GM08714 (cell line): Measurements from ENCODE around the gene SLC7A14.
A peak's percentile ranks its signal among the peaks of the same experiment; 100 is the strongest.

Experiments
- H3K4me3 ChIP-seq: fragments of 200-500 bp; sonication (Bioruptor generic); 2 replicates; pipeline ENCODE4 v1.5.1; 2014; ENCODE audit warnings: mild to moderate bottlenecking, low read length, inconsistent platforms
- ZNF274 ChIP-seq: IDR thresholded peaks from 2 replicates; pipeline ENCODE4 v1.6.1; 2012; ENCODE audit warnings: mild to moderate bottlenecking, low read depth, low read length

SLC7A14 gene

DNA sequence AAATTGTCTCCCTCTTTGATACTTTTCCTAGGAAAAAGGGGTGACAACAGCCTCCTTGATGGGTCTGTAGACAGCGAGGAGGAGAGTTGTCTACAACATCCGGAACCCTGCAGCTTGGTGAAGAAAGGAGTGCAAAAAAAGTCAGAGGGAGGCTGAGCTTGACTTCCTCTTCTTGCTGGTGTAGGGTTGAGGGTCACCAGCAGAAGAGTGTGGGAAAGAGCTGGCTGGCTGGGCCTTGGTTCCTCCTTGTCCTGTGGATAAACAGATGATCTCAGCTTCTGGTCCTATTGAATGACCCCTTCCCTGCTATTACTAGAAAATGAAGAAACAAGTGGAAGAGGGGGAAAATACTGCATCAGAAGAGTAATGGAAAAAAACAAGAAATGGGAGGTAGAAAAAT lies 20.4 kb downstream of the SLC7A14 start:
- TF ChIP-seq ZNF274: no peak
- H3K4me3 ChIP-seq: no peak overlapping the region

DNA sequence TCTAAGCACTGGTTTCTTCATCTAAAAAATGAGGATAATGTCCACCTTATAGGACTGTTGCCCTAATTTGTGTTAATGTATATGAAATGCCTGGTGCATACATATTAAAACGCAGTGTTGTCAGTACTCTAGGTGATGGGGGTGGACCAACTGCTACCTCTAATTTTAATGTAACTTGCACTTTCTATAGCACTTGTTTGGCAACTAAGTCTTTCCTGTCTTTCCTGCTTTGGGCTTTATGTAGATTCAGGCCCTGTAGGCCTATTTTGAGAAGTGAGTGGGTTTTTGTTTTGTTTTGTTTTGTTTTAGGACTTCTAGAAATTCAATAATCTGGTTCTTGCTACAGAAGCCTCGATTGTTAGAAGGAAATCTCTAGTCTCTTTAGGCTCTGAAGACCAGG lies 21.2 kb downstream of the SLC7A14 start:
- TF ChIP-seq ZNF274: no peak
- H3K4me3 ChIP-seq: no peak overlapping the region

DNA sequence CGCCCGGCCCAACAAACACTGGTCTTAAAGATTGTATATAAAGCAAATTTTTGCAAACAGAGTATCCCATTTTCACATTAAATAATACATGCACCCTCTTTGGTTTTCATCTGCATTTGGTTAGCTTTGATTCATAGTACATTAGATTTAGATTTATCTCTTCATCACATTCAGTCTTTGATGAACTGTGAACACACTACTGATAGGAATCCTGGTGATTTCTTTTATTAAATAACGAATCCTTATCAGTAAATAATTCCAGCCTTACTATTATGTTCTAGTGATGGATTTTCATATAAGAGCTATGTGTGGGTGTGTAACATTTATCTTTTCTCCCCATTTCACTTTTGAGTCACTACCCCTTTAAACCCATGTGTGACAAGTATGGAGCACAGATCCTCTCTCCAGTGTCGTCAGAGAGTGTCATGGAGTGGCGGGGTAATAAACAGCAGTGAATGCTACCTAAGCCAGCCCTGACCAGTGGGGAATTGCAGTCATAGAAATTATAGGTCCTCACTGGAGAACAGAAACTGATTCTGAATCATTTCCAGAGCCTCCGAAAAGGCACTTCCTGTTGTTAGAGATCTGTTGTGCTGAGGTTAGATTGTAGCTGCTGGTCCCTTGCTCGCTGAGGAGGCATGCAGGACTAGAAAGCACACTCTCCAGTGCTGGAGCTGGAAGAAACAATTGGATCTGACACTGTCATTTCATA lies 22.0 kb downstream of the SLC7A14 start:
- TF ChIP-seq ZNF274: no peak
- peak overlapping the region; percentile 19; the same call in 1 of the 2 replicates for H3K4me3 ChIP-seq

DNA sequence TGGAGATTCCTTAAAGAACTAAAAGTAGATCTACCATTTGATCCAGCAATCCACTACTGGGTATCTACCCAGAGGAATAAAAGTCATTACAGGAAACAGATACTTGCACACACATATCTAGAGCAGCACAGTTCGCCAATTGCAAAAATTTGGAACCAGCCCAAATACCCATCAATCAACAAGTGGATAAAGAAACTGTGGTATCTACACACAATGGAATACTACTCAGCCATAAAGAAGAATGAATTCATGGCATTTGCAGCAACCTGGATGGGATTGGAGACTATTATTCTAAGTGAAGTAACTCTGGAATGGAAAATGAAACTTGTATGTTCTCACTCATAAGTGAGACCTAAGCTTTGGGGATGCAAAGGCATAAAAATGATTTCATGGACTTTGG lies 23.8 kb downstream of the SLC7A14 start:
- no peak overlapping the region for H3K4me3 ChIP-seq
- TF ChIP-seq ZNF274: no peak

DNA sequence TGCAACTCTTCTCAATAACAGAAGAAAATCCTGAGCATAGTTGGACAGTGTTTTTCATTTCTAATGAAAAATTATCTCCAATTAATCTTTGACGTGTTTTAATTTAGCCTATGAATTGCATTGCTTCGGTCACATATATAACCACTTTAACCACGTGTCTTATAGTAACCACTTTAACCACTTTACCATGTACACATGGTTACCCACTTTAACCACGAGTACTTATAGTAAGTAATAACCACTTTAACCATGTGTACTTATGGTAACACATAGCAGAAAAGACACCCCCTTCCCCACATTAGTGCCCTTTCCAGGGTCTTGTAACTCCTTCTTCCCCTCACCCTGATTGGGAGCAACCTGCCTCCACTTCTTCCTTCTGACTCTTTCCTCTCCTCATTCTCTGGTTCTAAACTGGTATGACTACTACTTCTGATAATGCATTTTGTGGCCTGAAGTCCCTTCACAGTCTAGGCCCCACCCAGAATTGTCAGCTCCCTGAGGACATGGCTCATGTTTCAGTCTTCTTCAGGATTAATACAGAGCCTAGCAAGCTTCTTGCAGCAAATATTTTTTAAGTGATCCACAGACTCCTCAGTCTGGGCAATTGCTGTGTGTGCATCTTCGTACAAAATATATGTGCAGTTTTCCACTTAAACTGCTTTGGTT lies 25.0 kb downstream of the SLC7A14 start:
- H3K4me3 ChIP-seq: no peak overlapping the region
- no peak for TF ChIP-seq ZNF274

DNA sequence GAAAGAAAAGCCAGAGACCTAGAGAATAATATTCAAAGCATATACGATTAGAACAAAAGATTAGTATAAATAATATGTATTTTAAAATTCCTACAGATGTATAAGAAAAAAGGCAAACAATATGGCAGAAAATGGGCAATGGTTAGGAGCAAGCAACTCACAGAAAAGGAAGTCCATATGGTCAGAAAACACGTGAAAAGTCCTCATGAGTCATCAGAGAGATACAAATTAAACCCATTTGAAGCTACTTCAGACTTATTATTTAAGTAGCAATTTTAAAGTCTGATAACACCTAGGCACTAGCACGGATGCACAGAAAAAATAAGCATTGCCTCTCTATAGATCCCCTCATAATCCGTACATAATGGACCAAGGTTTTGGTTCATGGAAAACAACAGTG lies 25.6 kb downstream of the SLC7A14 start:
- TF ChIP-seq ZNF274: no peak
- no peak overlapping the region for H3K4me3 ChIP-seq

DNA sequence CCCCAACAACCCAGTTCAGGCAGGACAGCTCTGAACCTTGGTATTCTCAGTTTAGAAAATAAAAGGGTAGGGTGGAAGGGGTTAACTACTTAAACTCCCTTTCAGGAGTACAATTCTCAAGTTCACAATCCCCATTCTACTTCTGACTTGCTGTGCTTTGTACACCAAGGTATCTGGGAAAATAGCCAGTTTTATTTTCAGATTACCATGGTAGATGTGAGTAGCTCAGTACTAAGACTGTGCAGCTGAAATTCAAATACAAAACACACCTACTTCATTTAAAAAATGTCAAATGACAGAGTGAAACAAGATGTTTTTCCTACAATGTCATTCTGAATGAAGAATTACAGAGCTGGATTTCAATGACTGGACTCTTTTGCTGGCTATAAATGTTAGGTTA lies 27.4 kb downstream of the SLC7A14 start:
- no peak overlapping the region for H3K4me3 ChIP-seq
- TF ChIP-seq ZNF274: no peak

DNA sequence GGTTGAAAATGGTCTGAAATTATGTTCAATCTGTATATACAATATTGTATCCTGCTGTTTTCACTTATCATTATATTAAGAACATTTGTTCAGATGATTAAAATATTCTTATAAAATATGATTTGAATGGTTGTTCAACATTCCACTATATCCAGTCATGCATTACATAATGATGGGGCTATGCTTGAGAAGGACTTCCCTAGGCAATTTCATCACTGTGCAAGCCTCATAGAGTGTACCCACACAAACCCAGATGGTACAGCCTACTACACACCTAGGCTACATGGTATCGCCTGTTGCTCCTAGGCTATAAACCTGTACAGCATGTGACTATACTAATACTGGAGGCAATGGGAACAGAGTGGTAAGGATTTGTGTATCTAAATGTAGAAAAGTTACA lies 30.5 kb downstream of the SLC7A14 start:
- TF ChIP-seq ZNF274: no peak
- H3K4me3 ChIP-seq: no peak overlapping the region

DNA sequence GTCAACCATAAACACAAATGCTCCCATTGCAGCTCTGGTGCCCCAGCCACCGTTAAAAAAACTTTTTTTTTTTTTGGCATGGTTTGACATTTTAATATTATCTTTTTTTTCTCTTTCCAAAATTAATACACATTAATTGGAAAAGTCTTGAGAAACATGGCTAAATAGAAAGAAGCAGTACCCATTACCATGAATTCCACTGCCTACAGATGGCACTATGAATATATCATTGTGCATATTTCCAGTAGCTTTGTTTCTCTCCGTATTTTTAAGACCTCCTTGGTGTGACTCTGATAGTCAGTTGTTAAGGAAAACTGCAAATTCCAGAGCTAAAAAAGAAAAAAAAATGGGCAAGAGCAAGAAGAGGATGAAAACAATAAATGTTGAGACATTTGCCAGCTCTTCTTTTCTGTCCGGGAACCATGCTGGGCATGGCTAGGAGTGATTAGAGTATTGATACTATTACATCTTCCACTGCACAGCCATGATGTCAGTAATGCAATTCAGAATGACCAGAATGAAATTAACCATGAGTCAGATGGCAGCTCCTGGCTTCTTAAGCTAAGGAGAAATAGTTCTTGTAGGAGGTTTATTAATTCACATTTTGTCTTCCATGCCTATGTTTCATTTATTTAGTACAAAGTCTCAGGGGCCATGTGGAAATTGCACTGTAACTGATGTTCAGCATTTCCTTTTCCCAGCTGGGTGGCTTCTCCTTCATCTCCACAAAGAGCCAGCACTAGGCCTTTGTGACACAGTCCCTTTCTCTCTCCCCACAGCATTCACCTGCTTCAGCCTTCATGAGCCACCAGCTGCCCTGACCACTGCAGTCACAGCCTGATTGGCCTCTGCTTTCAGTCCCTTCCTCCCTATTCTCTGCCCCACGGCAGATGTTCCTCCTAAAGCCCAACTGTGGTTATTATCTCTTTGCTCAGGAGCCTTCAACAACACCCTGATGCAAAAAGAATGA lies 31.8 kb downstream of the SLC7A14 start:
- H3K4me3 ChIP-seq: no peak overlapping the region
- TF ChIP-seq ZNF274: no peak

DNA sequence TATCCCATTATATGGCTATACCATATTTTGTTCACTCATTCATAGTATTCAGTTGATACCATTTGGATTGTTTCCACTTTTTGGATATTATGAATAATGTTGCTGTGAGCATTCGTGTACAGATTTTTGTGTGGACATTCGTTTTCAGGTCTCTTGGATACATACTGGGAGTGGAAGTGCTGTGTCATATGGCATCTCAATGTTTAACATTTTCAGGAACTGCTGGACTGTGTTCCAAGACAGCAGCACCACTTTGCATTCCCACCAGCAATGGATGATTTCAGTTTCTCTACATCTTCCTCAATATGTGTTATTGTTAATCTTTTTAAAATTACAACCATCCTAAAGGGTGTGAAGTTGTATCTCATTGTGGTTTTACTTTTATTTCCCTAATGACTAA lies 34.6 kb downstream of the SLC7A14 start:
- no peak for TF ChIP-seq ZNF274
- no peak overlapping the region for H3K4me3 ChIP-seq

DNA sequence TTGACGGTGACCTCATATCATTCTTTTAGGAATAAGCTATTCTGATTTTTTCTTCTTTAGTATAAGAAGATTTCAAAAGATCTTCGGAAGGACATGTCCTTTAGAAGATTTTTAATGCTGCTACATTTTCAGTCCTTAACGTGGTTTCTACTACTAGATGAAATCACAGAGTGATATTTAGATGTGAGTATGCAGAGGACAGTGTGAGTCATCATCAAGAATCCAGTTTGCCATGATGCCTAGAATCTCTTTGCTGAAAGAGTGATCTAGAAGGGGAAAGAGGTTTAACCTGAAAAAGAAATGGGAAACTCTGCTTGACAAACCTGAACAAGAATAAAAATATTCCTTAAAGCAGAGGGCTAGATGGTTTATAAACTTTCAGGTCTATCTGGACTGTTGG lies 43.2 kb downstream of the SLC7A14 start:
- H3K4me3 ChIP-seq: no peak overlapping the region
- no peak for TF ChIP-seq ZNF274

DNA sequence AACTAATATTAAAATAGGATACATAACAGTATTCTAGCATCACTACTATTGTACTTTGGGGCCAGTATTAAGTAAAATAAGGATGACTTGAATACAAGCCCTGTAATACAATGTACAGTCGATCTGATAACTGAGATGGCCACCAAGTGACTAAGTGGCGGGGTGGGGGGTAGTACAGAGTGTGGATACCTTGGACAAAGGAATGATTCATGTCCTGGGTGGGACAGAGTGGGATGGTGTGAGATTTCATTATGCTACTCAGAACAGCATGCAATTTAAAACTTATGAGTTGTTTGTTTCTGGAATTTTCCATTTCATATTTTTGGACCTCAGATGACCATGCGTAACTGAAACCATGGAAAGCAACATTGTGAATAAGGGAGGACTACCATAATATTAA lies 46.0 kb downstream of the SLC7A14 start:
- no peak overlapping the region for H3K4me3 ChIP-seq
- TF ChIP-seq ZNF274: no peak

DNA sequence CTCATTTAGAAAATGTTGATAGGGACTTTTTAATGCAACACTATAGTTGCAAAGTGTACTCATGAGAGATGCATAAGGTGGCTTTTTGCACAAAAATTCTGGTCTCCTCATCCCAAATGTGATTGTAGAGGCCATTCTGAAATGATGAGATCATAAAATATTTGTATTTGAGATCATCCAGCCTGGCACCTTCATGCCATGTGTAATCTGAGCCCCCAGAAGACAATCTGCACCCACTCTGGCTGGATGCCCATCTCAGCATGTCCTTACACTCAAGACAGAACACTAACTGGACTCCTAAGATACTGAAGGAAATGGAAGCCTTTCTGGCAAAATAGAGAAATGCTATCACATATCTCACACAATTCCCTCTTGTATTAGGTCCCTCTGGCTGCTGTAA lies 49.2 kb downstream of the SLC7A14 start:
- no peak for TF ChIP-seq ZNF274
- H3K4me3 ChIP-seq: no peak overlapping the region

DNA sequence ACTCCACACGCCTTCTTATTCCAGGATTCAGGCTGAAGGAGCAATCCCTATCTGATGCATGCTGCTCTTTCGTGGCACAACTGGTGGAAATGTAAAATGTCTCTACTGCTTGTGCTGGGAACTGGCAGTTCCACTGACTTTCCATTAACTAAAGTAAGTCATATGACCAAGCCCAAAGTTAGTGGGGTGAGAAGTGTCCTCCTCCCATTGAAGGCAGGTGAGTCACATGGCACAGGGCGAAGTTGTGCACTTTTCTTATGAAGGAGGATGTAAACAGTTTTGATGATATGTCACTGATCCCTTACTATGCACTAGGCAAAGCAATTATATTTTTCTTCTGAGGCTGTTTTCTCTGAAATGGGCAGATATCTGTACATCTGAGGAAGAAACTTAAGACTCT lies 51.6 kb downstream of the SLC7A14 start:
- no peak overlapping the region for H3K4me3 ChIP-seq
- TF ChIP-seq ZNF274: no peak
